Stimulated activated CD4-positive, alpha-beta T cell treated with anti-CD3 and anti-CD28 coated beads, TNF-alpha, amount 100 ng/mL, for 4 hours (primary cell): ENCODE measurements around the gene ATP8B3.
"Not testable (repeated sequence)": the region's sequence is repeated elsewhere in the genome, so short reads cannot be mapped to it uniquely, and the experiment has no call there.

ENCODE experiments used
- DNase-seq, 3 experiments: peaks; one replicate each; pipeline ENCODE4 v3.0.0-alpha.2; 2020; ENCODE audit warnings: low read depth in 3 of 3

The ATP8B3 gene

GRCh38 chr19:1815605-1816529, 3.8 kb upstream of the ATP8B3 start:
- no peak for DNase-seq

- no peak for DNase-seq
These were observed 2.9 kb upstream of the ATP8B3 start for GRCh38 chr19:1814833-1815604.

- no peak for DNase-seq
These were observed 2.3 kb upstream of the ATP8B3 start for GRCh38 chr19:1814391-1814790.

- no peak for DNase-seq
These were observed 1.4 kb upstream of the ATP8B3 start for GRCh38 chr19:1813192-1814182.

- DNase-seq: peak; percentile 59 to 63 (median 60)
These were observed 533 bp upstream of the ATP8B3 start for GRCh38 chr19:1812426-1813191.

GRCh38 chr19:1811472-1811894, 593 bp downstream of the ATP8B3 start:
- DNase-seq: peak in 2 of 3 experiments; percentile 28 to 38

- DNase-seq: no peak
These were observed 1.5 kb downstream of the ATP8B3 start for GRCh38 chr19:1810439-1811160.

GRCh38 chr19:1809678-1810077, 2.4 kb downstream of the ATP8B3 start:
- DNase-seq: no peak

- no peak for DNase-seq
These were observed 3.7 kb downstream of the ATP8B3 start for GRCh38 chr19:1808395-1808731.

- DNase-seq: no peak
These were observed 4.2 kb downstream of the ATP8B3 start for GRCh38 chr19:1807695-1808394.

GRCh38 chr19:1807030-1807694, 4.9 kb downstream of the ATP8B3 start:
- DNase-seq: no peak

- DNase-seq: no peak
These were observed 5.7 kb downstream of the ATP8B3 start for GRCh38 chr19:1806184-1807029.

GRCh38 chr19:1805401-1806183, 6.5 kb downstream of the ATP8B3 start:
- DNase-seq: no peak

GRCh38 chr19:1804858-1805257, 7.2 kb downstream of the ATP8B3 start:
- no peak for DNase-seq

GRCh38 chr19:1799695-1800342, 12.3 kb downstream of the ATP8B3 start:
- DNase-seq: no peak

- not testable (repeated sequence) for DNase-seq
These were observed 14.8 kb downstream of the ATP8B3 start for GRCh38 chr19:1797313-1797712.
